ENCODE measurements around the gene DAPL1. TPM values are rescaled to one million over a fixed set of nuclear protein-coding genes. Genes with fewer than 3 reads are reported as not detected.
"Not testable (repeated sequence)": the region's sequence is repeated elsewhere in the genome, so short reads cannot be mapped to it uniquely, and the experiment has no call there.

Gene DAPL1
- total RNA-seq, 1 experiment from 2014 or later = not detected

DNA sequence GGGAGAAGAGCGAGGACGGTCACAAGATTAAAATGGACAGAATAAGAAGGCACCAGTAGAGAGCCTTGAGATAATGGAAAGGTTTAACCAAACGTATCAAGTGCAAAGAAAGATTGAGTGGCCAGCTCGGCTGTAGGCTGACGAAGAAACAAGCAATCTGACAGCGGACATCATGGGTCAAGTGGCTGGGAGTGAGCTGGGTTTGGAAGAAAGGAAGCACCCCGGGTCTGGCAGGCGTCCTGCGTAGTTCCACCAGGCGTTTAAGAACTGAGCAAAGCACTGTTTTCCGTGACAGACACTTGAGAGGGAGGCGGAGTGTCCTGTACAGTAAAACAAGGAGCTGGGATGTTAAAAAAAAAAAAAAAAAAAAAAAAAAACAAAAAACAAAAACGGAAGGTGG is 27.1 kb downstream of the DAPL1 start:
- no peak for DNase-seq (ENCODE audit: low spot score)

DNA sequence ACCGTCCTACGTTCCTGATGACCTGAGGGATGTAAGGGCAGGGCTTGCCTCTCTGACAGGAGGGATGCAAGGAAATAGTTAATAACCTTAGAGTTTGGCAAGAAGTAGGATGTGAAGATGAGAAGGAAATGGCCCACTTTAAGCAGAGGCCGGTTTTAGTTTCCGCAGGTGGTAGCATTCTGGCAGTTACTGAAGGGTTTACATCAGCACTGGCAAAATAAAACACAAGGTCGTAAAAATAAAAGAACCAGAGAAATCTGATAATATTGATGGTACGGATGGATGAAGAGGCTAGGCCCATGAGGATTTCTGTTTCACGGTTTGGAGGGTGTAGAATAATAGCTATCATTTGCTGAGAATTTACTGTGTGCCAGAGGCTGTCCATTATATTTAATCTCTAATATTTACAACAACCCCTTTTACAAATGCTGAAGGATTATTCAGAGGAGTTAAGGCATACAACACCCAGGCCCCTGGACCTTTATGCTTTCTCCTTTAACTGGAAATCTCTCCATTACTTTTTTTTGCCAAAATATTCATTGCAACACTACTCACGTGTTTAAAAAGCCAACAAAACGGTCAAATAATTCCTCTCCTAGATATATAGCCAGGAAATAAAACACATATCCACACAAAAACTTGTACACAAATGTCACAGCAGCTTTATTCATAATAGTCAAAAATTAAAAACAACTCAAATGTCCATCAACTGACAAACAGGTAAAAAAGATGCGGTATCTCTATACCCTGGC is 28.5 kb downstream of the DAPL1 start:
- DNase-seq (ENCODE audit: low spot score) = no peak

DNA sequence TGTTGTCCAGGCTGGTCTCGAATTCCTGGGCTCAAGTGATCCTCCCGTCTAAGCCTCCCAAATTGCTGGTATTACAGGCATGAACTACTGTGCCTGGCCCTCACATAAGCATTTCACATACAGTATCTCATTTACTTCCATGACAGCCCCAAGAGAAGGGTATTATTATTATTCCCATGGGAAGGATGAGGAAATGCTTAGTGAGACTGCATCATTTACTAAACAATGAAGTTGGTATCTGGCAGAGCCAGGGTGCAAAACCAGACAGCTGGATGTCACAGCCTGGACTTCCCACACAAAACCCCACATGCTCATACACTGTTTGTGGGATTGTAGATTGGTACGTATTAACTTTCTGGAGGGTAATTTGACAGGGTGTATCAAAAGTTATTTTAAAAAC is 29.9 kb downstream of the DAPL1 start:
- no peak for DNase-seq (ENCODE audit: low spot score)

DNA sequence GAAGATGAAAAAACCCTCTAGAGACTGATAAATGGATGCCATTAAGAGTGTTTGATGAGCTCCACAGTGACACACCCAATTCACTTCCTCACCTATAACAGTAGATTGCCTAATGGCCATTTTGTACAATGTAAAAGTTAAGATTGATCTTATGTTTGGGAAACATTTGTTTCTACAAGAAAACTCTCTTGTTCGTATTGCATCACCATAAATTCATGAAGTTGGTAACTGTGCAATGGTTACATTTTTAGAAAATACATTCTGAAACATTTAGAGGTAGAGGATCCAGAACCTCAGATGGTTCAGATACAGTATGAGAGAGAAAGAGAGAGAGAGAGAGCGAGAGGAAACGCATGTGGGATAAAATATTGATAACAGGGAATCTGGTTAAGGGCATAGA is 31.8 kb downstream of the DAPL1 start:
- no peak for DNase-seq (ENCODE audit: low spot score)

DNA sequence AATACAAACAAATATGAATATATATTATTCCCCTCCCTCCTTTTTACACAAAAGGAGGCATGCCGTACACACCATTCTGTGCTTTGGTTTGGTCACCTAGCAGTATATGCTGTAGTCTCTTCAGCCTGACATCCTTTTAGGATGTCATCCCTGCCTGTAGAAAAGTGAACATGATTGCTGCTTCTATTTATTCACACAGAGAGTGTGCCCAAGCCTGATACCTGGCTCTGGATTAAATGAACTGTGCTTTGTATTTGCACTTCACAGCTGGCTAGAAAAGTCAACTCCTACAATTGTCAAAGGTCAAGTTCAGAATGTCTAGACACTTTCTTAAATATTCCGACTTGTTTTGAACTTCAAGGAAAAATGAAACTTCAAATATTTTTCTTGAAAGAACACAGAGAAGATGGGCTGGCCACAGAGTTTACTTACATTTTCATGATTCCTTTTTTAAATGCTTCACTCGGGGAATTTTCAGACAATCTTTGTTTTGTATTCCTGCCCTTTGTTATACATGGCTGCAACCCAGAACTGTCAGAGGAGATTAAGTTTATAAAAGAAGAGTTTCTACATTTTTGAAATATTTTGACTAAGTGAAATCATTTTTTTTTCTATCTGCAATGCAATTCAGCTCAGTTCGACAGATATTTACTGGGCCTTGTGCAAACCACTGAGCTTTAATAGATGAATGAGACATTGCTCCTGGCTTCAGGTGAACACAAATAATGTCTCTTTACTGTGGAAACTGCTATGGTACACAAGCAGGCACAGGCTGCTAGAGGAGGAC is 33.5 kb downstream of the DAPL1 start:
- no peak for DNase-seq (ENCODE audit: low spot score)

DNA sequence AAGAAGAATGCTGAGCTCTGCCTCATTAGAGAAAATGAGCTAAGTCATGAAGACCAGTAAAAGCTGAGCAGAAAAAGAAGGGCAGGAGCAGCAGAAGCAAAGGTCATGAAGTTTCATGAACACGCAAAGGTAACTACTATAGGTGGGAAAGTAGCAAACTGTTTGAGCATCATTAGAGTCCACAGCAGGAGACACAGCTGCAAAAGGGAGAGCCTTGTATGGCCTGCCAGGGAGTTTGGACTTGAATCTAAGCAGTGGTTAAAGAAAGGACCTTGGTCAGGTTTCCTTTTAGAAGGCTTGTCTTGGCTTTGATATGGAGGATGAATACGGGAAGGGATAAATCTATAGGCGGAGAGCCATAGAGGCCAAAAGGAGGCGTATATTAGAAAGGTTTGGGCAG is 34.0 kb downstream of the DAPL1 start:
- DNase-seq (ENCODE audit: low spot score) = no peak

DNA sequence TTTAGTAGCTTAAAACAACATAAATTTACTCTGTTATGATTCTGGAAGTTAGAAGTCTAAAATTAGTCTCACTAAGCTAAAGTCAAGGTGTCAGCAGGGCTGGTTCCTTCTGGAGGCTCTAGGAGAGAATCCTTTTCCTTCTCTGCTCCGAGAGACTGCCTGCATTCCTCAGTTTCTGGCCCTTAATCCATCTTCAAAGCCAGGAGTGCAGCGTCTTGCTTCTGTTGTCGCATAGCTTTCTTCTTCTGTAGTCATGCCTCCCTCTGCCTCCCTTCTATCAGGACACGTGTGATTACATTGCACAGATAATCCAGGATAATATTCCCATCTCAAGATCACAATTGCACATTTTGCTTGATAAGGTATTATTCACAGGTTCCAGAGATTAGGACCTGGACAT is 35.1 kb downstream of the DAPL1 start:
- DNase-seq (ENCODE audit: low spot score) = no peak

DNA sequence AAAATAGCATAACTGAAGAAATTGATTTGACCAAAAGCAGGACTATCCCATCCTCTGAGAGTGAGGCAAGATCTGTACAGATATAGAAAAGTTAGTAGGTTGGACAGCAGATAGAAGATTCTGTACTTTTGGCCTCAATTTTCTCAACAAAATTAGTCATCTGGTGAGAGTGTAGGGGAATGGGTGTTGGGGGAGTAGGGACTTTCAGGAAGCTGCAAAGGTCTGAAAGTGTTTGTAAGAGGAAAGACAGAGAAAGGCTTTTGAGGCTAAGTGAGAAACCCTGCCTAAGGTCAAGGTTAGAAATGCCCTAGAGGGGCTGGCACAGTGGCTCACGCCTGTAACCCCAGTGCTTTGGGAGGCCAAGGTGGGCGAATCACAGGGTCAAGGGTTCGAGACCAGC is 40.3 kb downstream of the DAPL1 start:
- no peak for DNase-seq (ENCODE audit: low spot score)

DNA sequence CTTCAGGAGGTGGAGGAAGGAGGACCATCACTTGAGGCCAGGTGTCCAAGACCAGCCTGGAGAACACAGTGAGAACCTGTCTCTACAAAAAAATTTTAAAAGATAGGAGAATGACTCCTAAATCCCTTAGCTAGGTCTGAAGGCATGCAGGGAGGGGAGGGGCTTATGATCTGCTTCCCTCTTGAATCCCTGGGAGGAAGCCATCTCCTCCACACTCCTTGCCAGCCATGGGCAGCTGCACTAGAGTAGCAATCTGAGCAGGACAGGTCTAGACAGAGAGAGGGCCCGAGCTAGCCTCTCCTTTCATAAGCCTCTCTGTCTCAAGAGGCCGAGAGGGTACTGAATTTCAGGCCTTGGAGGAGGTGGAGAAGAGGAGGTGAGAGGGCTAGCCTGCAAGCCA is 42.5 kb downstream of the DAPL1 start:
- DNase-seq (ENCODE audit: low spot score) = no peak

DNA sequence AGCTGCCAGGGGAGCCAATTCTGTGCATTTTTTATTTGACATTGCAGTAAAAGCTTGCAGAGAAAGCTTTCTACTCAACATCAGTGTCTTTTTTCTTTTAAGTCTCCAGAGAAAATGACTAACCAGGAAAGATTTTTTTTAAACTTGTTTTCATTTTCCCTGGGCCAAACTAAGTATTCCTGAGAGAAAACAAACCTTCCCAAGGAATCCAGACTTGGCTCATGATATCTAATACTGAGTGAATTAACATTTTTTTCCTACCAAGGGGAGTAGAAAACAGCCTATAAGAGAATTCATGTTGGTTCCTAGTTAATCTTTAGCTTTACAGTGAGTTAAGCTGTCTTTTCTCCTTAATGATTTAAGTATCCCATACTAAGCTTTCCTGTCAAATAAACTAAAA is 46.7 kb downstream of the DAPL1 start:
- DNase-seq (ENCODE audit: low spot score) = no peak

DNA sequence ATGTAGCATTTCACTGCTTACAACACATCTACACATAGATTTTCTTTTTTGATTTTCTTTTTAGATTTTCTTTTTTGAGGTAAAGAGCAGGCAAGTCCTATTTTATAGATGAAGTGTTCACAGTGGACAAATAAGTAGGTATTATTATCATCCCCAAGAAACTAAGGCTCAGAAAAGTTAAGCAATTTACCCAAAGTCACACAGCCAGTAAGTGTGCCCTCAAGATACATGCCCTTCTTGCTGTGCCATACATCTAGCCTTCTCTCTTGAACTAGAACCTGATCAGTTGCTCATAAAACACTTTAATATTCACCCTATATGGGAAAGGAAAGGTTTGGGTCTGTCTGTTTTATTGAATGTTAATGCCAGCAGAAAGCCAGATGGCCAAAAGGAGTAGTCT is 50.3 kb downstream of the DAPL1 start:
- no peak for DNase-seq (ENCODE audit: low spot score)

DNA sequence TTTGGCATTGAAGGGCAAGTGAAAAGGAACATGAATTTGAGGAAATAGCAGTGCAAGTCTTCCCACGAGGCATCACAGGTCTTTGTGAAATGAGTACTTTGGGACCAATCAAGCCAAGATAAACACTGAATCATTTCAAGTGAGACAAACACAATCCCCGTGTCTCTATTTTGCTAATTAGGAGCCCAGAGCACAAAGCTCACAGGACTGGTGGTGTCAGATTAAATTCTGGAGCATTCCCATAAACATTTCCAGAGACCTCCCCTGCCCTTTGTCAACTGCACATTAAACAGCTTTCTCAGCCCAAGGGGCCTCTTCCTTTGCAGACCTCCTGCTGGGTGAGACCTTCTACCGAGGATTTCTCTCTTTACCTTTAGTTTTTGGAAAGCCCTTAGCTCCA is 50.7 kb downstream of the DAPL1 start:
- DNase-seq (ENCODE audit: low spot score) = no peak

DNA sequence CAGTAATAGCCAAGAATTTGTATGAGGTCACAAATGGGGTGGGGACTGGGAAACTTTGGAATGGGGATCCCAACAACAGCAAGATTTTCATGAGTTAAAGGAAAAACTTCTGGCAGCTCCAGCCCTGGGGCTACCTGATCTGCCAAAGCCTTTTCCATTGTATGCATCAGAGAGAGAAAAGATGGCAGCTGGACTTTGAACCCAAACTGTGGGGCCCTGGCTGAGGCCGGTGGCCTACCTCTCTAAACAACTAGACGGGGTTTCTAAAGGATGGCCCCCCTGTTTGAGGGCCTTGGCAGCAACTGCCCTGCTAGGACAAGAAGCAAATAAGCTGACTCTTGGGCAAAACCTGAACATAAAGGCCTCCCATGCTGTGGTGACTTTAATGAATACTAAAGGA is 52.4 kb downstream of the DAPL1 start:
- not testable (repeated sequence) for DNase-seq (ENCODE audit: low spot score)

DNA sequence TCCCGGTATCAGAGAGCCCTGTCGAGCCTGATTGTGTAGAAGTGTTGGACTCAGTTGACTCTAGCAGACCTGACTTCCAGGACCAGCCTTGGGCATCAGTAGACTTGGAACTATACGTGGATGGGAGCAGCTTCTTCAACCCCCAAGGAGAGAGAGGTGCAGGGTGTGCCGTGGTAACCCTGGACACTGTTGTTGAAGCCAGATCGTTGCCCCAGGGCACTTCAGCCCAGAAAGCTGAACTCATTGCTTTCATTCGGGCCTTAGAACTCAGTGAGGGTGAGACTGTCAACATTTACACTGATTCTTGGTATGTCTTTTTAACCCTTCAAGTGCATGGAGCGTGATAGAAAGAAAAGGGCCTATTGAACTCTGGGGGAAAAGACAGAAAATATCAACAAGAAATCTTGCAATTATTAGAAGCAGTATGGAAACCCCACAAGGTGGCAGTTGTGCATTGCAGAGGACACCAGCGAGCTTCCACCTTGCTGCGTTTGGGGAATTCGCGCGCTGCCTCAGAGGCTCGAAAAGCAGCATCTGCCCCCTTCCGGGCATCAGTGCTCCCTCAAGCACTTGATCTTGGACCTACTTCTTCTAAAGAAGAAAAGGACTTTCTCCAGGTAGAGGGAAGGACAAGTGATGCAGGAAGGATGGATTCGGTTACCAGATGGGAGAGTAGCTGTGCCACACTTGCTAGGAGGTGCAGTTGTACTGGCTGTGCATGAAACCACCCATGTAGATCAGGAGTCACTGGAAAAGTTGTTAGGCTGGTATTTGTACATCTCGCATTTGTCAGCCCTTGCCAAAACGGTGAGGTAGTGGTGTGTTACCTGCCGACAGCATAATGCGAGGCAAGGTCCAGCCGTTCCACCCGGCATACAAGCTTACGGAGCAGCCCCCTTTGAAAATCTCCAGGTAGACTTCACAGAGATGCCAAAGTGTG is 53.2 kb downstream of the DAPL1 start:
- DNase-seq (ENCODE audit: low spot score) = not testable (repeated sequence)

DNA sequence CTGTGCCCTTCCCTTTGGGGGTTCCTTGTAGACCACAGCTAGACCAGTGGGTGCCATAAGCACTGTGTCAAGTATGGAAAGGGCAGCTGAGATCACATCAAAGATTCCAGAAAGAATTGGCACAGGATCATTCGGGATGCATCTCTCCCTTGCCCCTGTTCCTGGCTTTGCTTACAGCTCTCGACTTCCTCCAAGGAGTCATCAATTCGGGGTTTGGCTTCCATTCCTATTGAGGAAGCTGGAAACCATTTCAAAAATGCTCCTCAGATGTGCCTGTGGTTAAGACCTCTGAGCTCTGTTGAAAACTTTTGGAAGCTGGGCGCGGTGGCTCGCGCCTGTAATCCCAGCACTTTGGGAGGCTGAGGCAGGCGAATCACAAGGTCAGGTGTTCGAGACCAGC is 65.1 kb downstream of the DAPL1 start:
- not testable (repeated sequence) for DNase-seq (ENCODE audit: low spot score)

DNA sequence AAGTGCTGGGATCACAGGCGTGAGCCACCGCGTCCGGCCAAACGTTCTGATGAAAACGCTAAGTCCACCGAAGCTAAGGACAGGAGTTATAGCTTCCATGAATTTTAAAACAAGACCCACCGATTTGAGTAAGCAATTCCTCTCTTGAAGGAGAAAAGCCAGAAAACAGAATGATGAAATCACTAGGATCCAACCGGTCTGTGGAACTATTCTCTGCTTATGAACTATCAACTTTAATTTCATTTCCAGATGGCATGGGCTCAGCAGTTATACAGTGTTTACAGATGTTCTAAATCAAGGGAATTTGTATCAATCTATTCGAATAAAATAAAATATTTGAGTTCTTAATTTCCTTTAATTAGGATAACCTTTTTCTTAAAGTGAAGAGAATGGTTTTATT is 66.5 kb downstream of the DAPL1 start:
- DNase-seq (ENCODE audit: low spot score) = not testable (repeated sequence)

DNA sequence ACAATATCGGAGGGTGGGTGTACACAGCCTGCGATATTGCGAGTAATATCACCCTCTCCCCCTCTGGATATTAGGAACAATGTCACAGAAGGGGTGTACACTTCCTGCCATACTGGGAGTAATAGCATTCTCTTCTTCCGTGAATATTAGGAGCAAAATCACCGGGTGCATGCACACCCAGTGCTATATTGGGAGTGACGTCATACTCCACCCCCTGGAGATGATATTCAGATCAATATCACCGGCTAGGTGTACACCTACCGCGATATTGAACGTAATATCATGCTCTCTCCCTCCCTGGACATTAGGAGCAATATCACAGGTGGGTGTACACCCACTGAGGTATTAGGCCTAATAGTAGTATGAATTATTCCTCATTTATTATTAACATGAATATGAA is 70.4 kb downstream of the DAPL1 start:
- not testable (repeated sequence) for DNase-seq (ENCODE audit: low spot score)

Other genes with a start within 250 kb of the DAPL1 start
- 14.6 and 16.6 TPM in 2 replicates for gene TANC1, start 173.3 kb downstream of the DAPL1 start, total RNA-seq (2014; rRNA removed; shearing (Covaris generic))

All from H4 (cell line).